Posterior cingulate gyrus (tissue), 11 donors: ENCODE data around the gene USPL1.
"Not testable (repeated sequence)": the region's sequence is repeated elsewhere in the genome, so short reads cannot be mapped to it uniquely, and the experiment has no call there.

Experiments used
- DNase-seq, 10 donors: peaks; one replicate each; pipeline versions ENCODE4 v3.0.0 to v3.0.0-alpha.2; 2020 to 2021; ENCODE audit warnings: mixed read lengths in 3 of 10
- intact Hi-C: fragments of 100-400 bp; cut with DNase I; formaldehyde crosslinking; loops from one replicate; pipeline ENCODE4 v1.15.1; 2023

USPL1 gene

GRCh38 chr13:30615481-30615865 is 2.2 kb upstream of the USPL1 start:
- DNase-seq, result no peak
- intact Hi-C loops, result loop anchor here (5.0 kb wide), 2 partner anchors 187 to 483 kb away; no protein-coding TSS in a partner anchor

- intact Hi-C loops, result loop anchor here (2.0 to 5.0 kb wide), 3 partner anchors 59 to 484 kb away; no protein-coding TSS in a partner anchor
- no peak for DNase-seq
Measured at GRCh38 chr13:30615866-30616541, 1.7 kb upstream of the USPL1 start.

- intact Hi-C loops, result loop anchor here (1.0 to 5.0 kb wide), 4 partner anchors 58 to 485 kb away; no protein-coding TSS in a partner anchor
- peak in 9 of 10 donors; percentile 27 to 89 (median 57) for DNase-seq
Measured at GRCh38 chr13:30616927-30617314, 799 bp upstream of the USPL1 start.

- DNase-seq, result peak in 3 of 10 donors; percentile 3 to 77 (median 12)
- intact Hi-C loops, result loop anchor here (5.0 kb wide), 2 partner anchors 184 to 486 kb away; no protein-coding TSS in a partner anchor
Measured at GRCh38 chr13:30618186-30618929, 638 bp downstream of the USPL1 start.

GRCh38 chr13:30618930-30619279 is 1.2 kb downstream of the USPL1 start:
- intact Hi-C loops, result loop anchor here (5.0 kb wide), 2 partner anchors 183 to 487 kb away; no protein-coding TSS in a partner anchor
- no peak for DNase-seq

- DNase-seq, result no peak
- intact Hi-C loops, result loop anchor here (5.0 kb wide), 2 partner anchors 183 to 487 kb away; no protein-coding TSS in a partner anchor
Measured at GRCh38 chr13:30619731-30620130, 2.0 kb downstream of the USPL1 start.

- DNase-seq, result no peak
- intact Hi-C loops, result no loop called here
Measured at GRCh38 chr13:30620941-30621340, 3.2 kb downstream of the USPL1 start.

- intact Hi-C loops, result no loop called here
- DNase-seq, result no peak
Measured at GRCh38 chr13:30622551-30622950, 4.8 kb downstream of the USPL1 start.

- intact Hi-C loops, result no loop called here
- no peak for DNase-seq
Measured at GRCh38 chr13:30623392-30623791, 5.7 kb downstream of the USPL1 start.

GRCh38 chr13:30624630-30625029 is 6.9 kb downstream of the USPL1 start:
- no peak for DNase-seq
- intact Hi-C loops, result no loop called here

GRCh38 chr13:30629527-30629926 is 11.8 kb downstream of the USPL1 start:
- intact Hi-C loops, result no loop called here
- DNase-seq, result no peak

GRCh38 chr13:30633861-30634260 is 16.1 kb downstream of the USPL1 start:
- DNase-seq, result no peak

GRCh38 chr13:30634838-30635237 is 17.1 kb downstream of the USPL1 start:
- DNase-seq, result no peak
- intact Hi-C loops, result no loop called here

More at GRCh38 chr13:30633861-30634260, 16.1 kb downstream of the USPL1 start:
- intact Hi-C loops, result no loop called here

GRCh38 chr13:30638301-30638700 is 20.6 kb downstream of the USPL1 start:
- no peak for DNase-seq
- intact Hi-C loops, result no loop called here

GRCh38 chr13:30639671-30640070 is 22.0 kb downstream of the USPL1 start:
- no peak for DNase-seq
- intact Hi-C loops, result no loop called here

- DNase-seq, intact Hi-C loops: not testable (repeated sequence)
Measured at GRCh38 chr13:30641173-30641572, 23.5 kb downstream of the USPL1 start.

GRCh38 chr13:30645629-30646028 is 27.9 kb downstream of the USPL1 start:
- no peak for DNase-seq
- intact Hi-C loops, result no loop called here

GRCh38 chr13:30647420-30647819 is 29.7 kb downstream of the USPL1 start:
- DNase-seq, result no peak
- intact Hi-C loops, result no loop called here

- no peak for DNase-seq
- intact Hi-C loops, result no loop called here
Measured at GRCh38 chr13:30647824-30648521, 30.3 kb downstream of the USPL1 start.

- intact Hi-C loops, result no loop called here
- DNase-seq, result no peak
Measured at GRCh38 chr13:30648522-30649012, 30.8 kb downstream of the USPL1 start.

GRCh38 chr13:30651648-30652047 is 33.9 kb downstream of the USPL1 start:
- DNase-seq, intact Hi-C loops: not testable (repeated sequence)
